SU-DHL-6 (cell line): ENCODE data around the gene ATP10A.

Experiments used
- EZH2phosphoT487 ChIP-seq: fragments of 200-600 bp; sonication (generic), shearing (Covaris generic); conservative IDR thresholded peaks from 2 replicates; pipeline ENCODE4 v1.6.1; 2018; ENCODE audit warnings: mild to moderate bottlenecking, antibody characterized with exemption, low read length, moderate library complexity, mixed read lengths
- TF ChIP-seq, protein P1 (sequence below): fragments of 200-600 bp; sonication (generic); IDR thresholded peaks from one replicate; pipeline ENCODE4 v1.5.1; 2017; ENCODE audit warnings: antibody characterized with exemption, mild to moderate bottlenecking, low read length, moderate library complexity; ENCODE audit not compliant: insufficient read depth, poor library complexity, severe bottlenecking

DNA sequence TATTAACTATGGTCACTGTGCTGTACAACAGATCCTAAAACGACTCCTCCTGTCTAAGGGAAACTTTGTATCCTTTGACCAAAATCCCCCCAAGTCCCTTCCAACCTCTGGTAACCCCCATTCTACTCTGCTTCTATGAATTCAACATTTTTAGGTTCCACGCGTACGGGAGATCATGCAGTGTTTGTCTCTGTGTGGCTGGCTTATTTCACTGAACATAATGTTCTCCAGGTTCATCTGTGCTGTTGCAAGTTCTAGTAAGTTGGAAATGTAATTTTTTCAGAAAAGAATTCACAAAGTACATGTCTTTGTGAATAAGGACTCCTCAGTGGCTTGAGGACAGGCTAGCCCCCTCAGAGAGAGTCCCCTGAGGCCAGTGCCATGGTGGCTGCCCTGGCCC is 66.1 kb downstream of the ATP10A start:
- TF ChIP-seq, protein P1, sequence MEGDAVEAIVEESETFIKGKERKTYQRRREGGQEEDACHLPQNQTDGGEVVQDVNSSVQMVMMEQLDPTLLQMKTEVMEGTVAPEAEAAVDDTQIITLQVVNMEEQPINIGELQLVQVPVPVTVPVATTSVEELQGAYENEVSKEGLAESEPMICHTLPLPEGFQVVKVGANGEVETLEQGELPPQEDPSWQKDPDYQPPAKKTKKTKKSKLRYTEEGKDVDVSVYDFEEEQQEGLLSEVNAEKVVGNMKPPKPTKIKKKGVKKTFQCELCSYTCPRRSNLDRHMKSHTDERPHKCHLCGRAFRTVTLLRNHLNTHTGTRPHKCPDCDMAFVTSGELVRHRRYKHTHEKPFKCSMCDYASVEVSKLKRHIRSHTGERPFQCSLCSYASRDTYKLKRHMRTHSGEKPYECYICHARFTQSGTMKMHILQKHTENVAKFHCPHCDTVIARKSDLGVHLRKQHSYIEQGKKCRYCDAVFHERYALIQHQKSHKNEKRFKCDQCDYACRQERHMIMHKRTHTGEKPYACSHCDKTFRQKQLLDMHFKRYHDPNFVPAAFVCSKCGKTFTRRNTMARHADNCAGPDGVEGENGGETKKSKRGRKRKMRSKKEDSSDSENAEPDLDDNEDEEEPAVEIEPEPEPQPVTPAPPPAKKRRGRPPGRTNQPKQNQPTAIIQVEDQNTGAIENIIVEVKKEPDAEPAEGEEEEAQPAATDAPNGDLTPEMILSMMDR: no peak
- TF ChIP-seq EZH2phosphoT487: no peak
